Measurements from ENCODE around the gene FBXO11. TPM values are rescaled to one million over a fixed set of nuclear protein-coding genes. Genes with fewer than 3 reads are reported as not detected.
"Not testable (repeated sequence)": the region's sequence is repeated elsewhere in the genome, so short reads cannot be mapped to it uniquely, and the experiment has no call there.

Gene FBXO11
- total RNA-seq, 1 donor from 2014 or later = 69.3 TPM

- peaks cover 64% of the 10 kb centered on the region for H3K4me1 ChIP-seq
- no peak overlapping the region for H3K27ac ChIP-seq
- ATAC-seq = peak; percentile 77
- no peaks in the 10 kb centered on the region for H3K36me3 ChIP-seq
- no peak overlapping the region for H3K4me3 ChIP-seq
- H3K27me3 ChIP-seq = no peaks in the 10 kb centered on the region
- H3K9me3 ChIP-seq = no peaks in the 10 kb centered on the region
- intact Hi-C loops (cut with DNase I) = no loop called here
- no peak for TF ChIP-seq CTCF (IDR thresholded peaks at IDR 0.05)
- no peak for DNase-seq
Measured at GRCh38 chr2:47867205-47867604, 39.1 kb downstream of the FBXO11 start.

GRCh38 chr2:47864566-47864965 lies 41.7 kb downstream of the FBXO11 start:
- no peak for ATAC-seq
- intact Hi-C loops (cut with DNase I) = no loop called here
- H3K9me3 ChIP-seq = no peaks in the 10 kb centered on the region
- H3K4me1 ChIP-seq = peaks cover 42% of the 10 kb centered on the region
- H3K36me3 ChIP-seq = no peaks in the 10 kb centered on the region
- no peak overlapping the region for H3K4me3 ChIP-seq
- no peak overlapping the region for H3K27ac ChIP-seq
- DNase-seq = no peak
- no peak for TF ChIP-seq CTCF (IDR thresholded peaks at IDR 0.05)
- no peaks in the 10 kb centered on the region for H3K27me3 ChIP-seq

- no peaks in the 10 kb centered on the region for H3K36me3 ChIP-seq
- no peaks in the 10 kb centered on the region for H3K27me3 ChIP-seq
- TF ChIP-seq CTCF (IDR thresholded peaks at IDR 0.05) = no peak
- intact Hi-C loops (cut with DNase I) = no loop called here
- no peak for ATAC-seq
- H3K27ac ChIP-seq = no peak overlapping the region
- no peak for DNase-seq
- H3K4me1 ChIP-seq = peaks cover 31% of the 10 kb centered on the region
- H3K4me3 ChIP-seq = no peak overlapping the region
- no peaks in the 10 kb centered on the region for H3K9me3 ChIP-seq
Measured at GRCh38 chr2:47862949-47863348, 43.3 kb downstream of the FBXO11 start.

- H3K4me3 ChIP-seq, H3K9me3 ChIP-seq, H3K27me3 ChIP-seq, ATAC-seq, H3K27ac ChIP-seq, DNase-seq, H3K36me3 ChIP-seq: not testable (repeated sequence)
- intact Hi-C loops (cut with DNase I) = loop anchor here (10.0 kb wide), 2 partner anchors 52 to 252 kb away; partner anchors contain the start of gene FBXO11
- H3K4me1 ChIP-seq = peaks cover 16% of the 10 kb centered on the region
Measured at GRCh38 chr2:47853067-47853777, 53.1 kb downstream of the FBXO11 start.

- no peak for TF ChIP-seq CTCF (IDR thresholded peaks at IDR 0.05)
- ATAC-seq = no peak
- intact Hi-C loops (cut with DNase I) = loop anchor here (10.0 kb wide), 2 partner anchors 55 to 255 kb away; partner anchors contain the start of gene FBXO11
Measured at GRCh38 chr2:47850198-47850597, 56.1 kb downstream of the FBXO11 start.

GRCh38 chr2:47849368-47849767 lies 56.9 kb downstream of the FBXO11 start:
- no peaks in the 10 kb centered on the region for H3K4me1 ChIP-seq
- H3K27me3 ChIP-seq = no peaks in the 10 kb centered on the region
- H3K9me3 ChIP-seq = no peaks in the 10 kb centered on the region
- intact Hi-C loops (cut with DNase I) = no loop called here
- TF ChIP-seq CTCF (IDR thresholded peaks at IDR 0.05) = no peak
- no peaks in the 10 kb centered on the region for H3K36me3 ChIP-seq
- DNase-seq (no peak), ATAC-seq (no peak)
- H3K4me3 ChIP-seq = no peak overlapping the region
- H3K27ac ChIP-seq = no peak overlapping the region

More at GRCh38 chr2:47850198-47850597, 56.1 kb downstream of the FBXO11 start:
- no peak for DNase-seq
- no peaks in the 10 kb centered on the region for H3K9me3 ChIP-seq
- no peak overlapping the region for H3K4me3 ChIP-seq
- no peak overlapping the region for H3K27ac ChIP-seq
- no peaks in the 10 kb centered on the region for H3K36me3 ChIP-seq
- H3K4me1 ChIP-seq = no peaks in the 10 kb centered on the region
- no peaks in the 10 kb centered on the region for H3K27me3 ChIP-seq
